ENCODE results near the gene GRIN2B. TPM values are rescaled to one million over a fixed set of nuclear protein-coding genes. Genes with fewer than 3 reads are reported as not detected.

GRIN2B gene
- total and polyA plus RNA-seq, 2 donors (not counting 1 experiment from before 2014, with no cell fraction given) = 0.22 TPM; not detected in 1

DNA sequence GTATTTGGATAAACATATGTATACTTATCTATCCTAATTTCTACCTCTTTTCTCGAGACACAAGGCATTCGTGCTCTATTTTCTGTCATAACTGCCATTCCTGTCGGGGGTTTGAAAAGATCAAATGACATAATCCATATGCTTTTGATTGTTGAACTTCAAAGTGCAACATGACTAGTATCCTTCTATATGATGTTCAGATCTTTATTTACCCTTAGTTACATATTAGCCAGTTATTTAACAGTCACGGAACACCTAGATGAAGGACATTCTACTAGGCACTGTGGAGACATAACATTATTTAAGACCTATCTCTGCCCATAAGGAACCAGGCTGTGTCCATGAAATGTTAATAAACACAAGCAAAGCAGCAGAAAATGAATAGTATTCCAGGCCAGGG is 11.2 kb upstream of the GRIN2B start:
- WGBS (ENCODE audit: insufficient coverage) = 64% methylated on average over 3 of the region's 4 CpGs
- H3K36me3 ChIP-seq (replicated peaks in 1 of 2; ENCODE audit: control extremely low read depth in 1 of 2, control insufficient read depth in 1 of 2, extremely low read depth in 1 of 2, insufficient read depth in 2 of 2, low read length in 1 of 2) = no peaks in the 10 kb centered on the region
- H3K4me2 ChIP-seq (replicated peaks; ENCODE audit: low read depth, low read length, poor library complexity, severe bottlenecking) = no peak overlapping the region
- intact Hi-C loops (cut with micrococcal nuclease) = no loop called here
- Mint-ChIP-seq H3K9me3 (ENCODE audit: insufficient read depth) (no peaks in the 10 kb centered on the region), H3K27ac (no peak overlapping the region), H3K27me3 (peaks cover 37% of the 10 kb centered on the region), H3K4me3 (no peak overlapping the region), H3K4me1 (no peaks in the 10 kb centered on the region)
- ATAC-seq (ENCODE audit: low read depth) = no peak
- H2AFZ ChIP-seq (ENCODE audit: insufficient read depth, low read depth, low read length, poor library complexity, severe bottlenecking) = no peak overlapping the region
- no peaks in the 10 kb centered on the region for H3K4me1 ChIP-seq (ENCODE audit: control insufficient read depth in 2 of 2, insufficient read depth in 2 of 2, low read length in 2 of 2)
- peaks cover 0 to 3% (median 0%) of the 10 kb centered on the region in 3 donors for H3K9me3 ChIP-seq (ENCODE audit: control extremely low read depth in 1 of 3, control insufficient read depth in 2 of 3, insufficient read depth in 1 of 3, low read length in 2 of 3)
- ChIA-PET POLR2A (no interaction called here), CTCF (no interaction called here)
- DNase-seq = no peak
- no peaks in the 10 kb centered on the region for H3K27me3 ChIP-seq (replicated peaks in 1 of 4; ENCODE audit: control extremely low read depth in 1 of 4, control insufficient read depth in 3 of 4, insufficient read depth in 4 of 4, low read length in 3 of 4)
- H3K27ac ChIP-seq (ENCODE audit: low read length in 2 of 2) = no peak overlapping the region
- H3K79me2 ChIP-seq (ENCODE audit: control insufficient read depth, insufficient read depth, low read length) = no peaks in the 10 kb centered on the region
- TF ChIP-seq, protein P1, sequence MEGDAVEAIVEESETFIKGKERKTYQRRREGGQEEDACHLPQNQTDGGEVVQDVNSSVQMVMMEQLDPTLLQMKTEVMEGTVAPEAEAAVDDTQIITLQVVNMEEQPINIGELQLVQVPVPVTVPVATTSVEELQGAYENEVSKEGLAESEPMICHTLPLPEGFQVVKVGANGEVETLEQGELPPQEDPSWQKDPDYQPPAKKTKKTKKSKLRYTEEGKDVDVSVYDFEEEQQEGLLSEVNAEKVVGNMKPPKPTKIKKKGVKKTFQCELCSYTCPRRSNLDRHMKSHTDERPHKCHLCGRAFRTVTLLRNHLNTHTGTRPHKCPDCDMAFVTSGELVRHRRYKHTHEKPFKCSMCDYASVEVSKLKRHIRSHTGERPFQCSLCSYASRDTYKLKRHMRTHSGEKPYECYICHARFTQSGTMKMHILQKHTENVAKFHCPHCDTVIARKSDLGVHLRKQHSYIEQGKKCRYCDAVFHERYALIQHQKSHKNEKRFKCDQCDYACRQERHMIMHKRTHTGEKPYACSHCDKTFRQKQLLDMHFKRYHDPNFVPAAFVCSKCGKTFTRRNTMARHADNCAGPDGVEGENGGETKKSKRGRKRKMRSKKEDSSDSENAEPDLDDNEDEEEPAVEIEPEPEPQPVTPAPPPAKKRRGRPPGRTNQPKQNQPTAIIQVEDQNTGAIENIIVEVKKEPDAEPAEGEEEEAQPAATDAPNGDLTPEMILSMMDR (IDR thresholded peaks at IDR 0.05) = no peak
- TF ChIP-seq EZH2 (IDR thresholded peaks at IDR 0.05; ENCODE audit: borderline replicate concordance, insufficient read depth, low read depth, low read length, poor library complexity, severe bottlenecking) = no peak
- H3K9ac ChIP-seq (ENCODE audit: low read length) = no peak overlapping the region
- H3K4me3 ChIP-seq (ENCODE audit: control extremely low read depth in 1 of 5, extremely low read depth in 1 of 5, insufficient read depth in 1 of 5, low read depth in 2 of 5, low read length in 4 of 5) = no peak overlapping the region
- no peaks in the 10 kb centered on the region for H4K20me1 ChIP-seq (ENCODE audit: control insufficient read depth, insufficient read depth, low read length, poor library complexity, severe bottlenecking)

DNA sequence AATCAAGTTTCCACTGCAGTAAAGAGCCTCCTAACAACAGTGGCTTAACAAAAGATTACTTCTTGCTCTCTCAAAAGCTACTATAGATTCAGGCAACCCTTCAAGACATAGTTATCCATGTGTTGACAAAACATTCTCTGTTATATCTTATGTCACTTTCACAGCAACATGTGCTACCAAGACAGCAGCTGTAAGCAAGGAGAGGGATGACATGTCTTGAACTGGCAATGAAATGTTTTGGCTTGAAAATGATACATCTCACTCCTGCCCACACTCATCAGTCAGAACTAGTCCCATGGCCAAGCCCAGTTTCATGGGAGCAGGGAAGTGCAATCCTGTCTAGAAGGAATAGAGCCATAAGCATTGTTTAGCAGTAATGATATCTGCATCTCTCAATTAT is 10.7 kb upstream of the GRIN2B start:
- Histone ChIP-seq H3K4me2 (replicated peaks; ENCODE audit: low read depth, low read length, poor library complexity, severe bottlenecking) (no peak overlapping the region), H2AFZ (ENCODE audit: insufficient read depth, low read depth, low read length, poor library complexity, severe bottlenecking) (no peak overlapping the region), H3K27ac (ENCODE audit: low read length in 2 of 2) (no peak overlapping the region), H3K4me3 (ENCODE audit: control extremely low read depth in 1 of 5, extremely low read depth in 1 of 5, insufficient read depth in 1 of 5, low read depth in 2 of 5, low read length in 4 of 5) (no peak overlapping the region), H3K4me1 (ENCODE audit: control insufficient read depth in 2 of 2, insufficient read depth in 2 of 2, low read length in 2 of 2) (no peaks in the 10 kb centered on the region), H4K20me1 (ENCODE audit: control insufficient read depth, insufficient read depth, low read length, poor library complexity, severe bottlenecking) (no peaks in the 10 kb centered on the region), H3K79me2 (ENCODE audit: control insufficient read depth, insufficient read depth, low read length) (no peaks in the 10 kb centered on the region), H3K9ac (ENCODE audit: low read length) (no peak overlapping the region), H3K36me3 (replicated peaks in 1 of 2; ENCODE audit: control extremely low read depth in 1 of 2, control insufficient read depth in 1 of 2, extremely low read depth in 1 of 2, insufficient read depth in 2 of 2, low read length in 1 of 2) (no peaks in the 10 kb centered on the region), H3K9me3 (ENCODE audit: control extremely low read depth in 1 of 3, control insufficient read depth in 2 of 3, insufficient read depth in 1 of 3, low read length in 2 of 3) (peaks cover 0 to 3% (median 0%) of the 10 kb centered on the region in 3 donors), H3K27me3 (replicated peaks in 1 of 4; ENCODE audit: control extremely low read depth in 1 of 4, control insufficient read depth in 3 of 4, insufficient read depth in 4 of 4, low read length in 3 of 4) (no peaks in the 10 kb centered on the region)
- H3K9me3 Mint-ChIP-seq (ENCODE audit: insufficient read depth) = no peaks in the 10 kb centered on the region
- intact Hi-C loops (cut with micrococcal nuclease) = no loop called here
- ChIA-PET CTCF (no interaction called here), POLR2A (no interaction called here)
- no peak for TF ChIP-seq EZH2 (IDR thresholded peaks at IDR 0.05; ENCODE audit: borderline replicate concordance, insufficient read depth, low read depth, low read length, poor library complexity, severe bottlenecking)
- TF ChIP-seq, protein P1 (IDR thresholded peaks at IDR 0.05) = no peak
- ATAC-seq (ENCODE audit: low read depth) (no peak), DNase-seq (no peak)
- H3K4me1 Mint-ChIP-seq = no peaks in the 10 kb centered on the region
- no peak overlapping the region for H3K4me3 Mint-ChIP-seq
- H3K27ac Mint-ChIP-seq = no peak overlapping the region
- H3K27me3 Mint-ChIP-seq = peaks cover 37% of the 10 kb centered on the region
